GM19240 (cell line): Measurements from ENCODE around the gene RING1.

Experiments used
- DNase-seq: peaks from one replicate; pipeline ENCODE4 v3.0.0; 2011; ENCODE audit warnings: low spot score; ENCODE audit not compliant: insufficient read length

Gene RING1

GRCh38 chr6:33208091-33208967 is at the start of gene RING1:
Gene RING1, plus strand, starts transcription at chr6:33208500. Its CDS starts 323 bp downstream, at chr6:33208823.
- DNase-seq = peak; percentile 79

GRCh38 chr6:33160096-33160495 is 48.2 kb upstream of the RING1 start:
- DNase-seq = no peak

- DNase-seq = no peak
These were observed 47.5 kb upstream of the RING1 start for GRCh38 chr6:33160728-33161344.

GRCh38 chr6:33161354-33162331 is 46.7 kb upstream of the RING1 start:
- peak; percentile 86 for DNase-seq

DNA sequence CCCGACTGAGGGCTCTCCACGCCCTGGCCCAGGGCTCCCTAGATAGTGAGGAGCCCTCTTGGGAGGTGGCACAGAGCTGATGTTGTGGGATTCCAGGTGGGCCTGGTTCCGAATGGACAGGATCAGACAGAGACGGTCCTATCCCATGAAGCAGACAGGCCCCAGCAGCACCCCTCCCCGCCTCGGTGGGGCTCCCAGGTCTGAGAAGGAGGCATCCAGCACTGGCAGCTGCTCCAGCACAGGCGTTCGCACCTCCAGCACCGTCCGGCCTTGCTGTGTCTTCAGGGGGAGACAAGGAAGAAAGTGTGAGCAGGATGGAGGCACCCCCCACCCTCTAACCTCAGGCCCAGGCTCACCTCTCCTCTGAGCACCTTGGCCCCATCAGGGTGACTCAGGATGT is 44.8 kb upstream of the RING1 start:
- no peak for DNase-seq

- no peak for DNase-seq
These were observed 44.1 kb upstream of the RING1 start for GRCh38 chr6:33164176-33164575.

- DNase-seq = no peak
These were observed 43.5 kb upstream of the RING1 start for GRCh38 chr6:33164665-33165373.

GRCh38 chr6:33165581-33166258 is 42.6 kb upstream of the RING1 start:
- DNase-seq = no peak

DNA sequence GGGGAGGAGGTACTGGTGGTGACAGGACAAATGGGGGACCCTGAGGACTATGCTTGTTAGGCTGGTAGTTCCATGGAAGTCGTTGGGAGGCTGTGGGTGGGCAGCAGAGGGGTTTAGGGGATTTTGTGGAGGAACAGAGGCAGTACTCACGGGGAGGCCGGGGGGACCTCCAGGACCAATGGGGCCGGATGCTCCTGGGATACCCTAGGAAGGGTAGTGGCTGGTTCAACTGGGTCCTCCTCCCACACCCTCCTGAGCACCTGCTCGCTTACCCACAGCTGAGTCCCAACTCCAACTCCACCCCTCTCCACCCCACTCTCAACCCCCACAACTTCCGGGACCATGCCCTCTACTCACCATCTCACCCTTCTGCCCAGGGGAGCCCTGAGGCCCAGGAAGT is 41.9 kb upstream of the RING1 start:
- DNase-seq = no peak

DNA sequence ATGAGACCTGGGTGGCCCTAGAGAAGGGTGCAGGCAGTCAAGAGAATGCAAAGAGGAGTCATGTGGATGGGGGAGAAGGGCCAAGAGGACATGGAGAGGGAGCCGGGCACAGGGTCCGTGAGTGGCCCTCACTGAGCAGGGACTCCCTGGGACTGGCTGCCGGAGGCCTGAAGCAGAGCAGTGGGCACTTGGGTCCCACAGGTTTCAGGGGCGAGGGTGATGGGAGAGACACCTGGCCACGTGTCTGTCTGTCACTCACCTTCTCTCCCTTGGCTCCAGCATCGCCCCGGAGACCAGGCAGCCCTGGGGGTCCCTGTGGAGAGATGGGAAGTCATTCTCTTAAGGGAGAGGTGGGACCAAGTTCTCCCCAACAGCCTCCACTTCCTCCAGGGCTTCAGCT is 41.5 kb upstream of the RING1 start:
- no peak for DNase-seq

- DNase-seq = no peak
These were observed 40.7 kb upstream of the RING1 start for GRCh38 chr6:33167374-33168283.

DNA sequence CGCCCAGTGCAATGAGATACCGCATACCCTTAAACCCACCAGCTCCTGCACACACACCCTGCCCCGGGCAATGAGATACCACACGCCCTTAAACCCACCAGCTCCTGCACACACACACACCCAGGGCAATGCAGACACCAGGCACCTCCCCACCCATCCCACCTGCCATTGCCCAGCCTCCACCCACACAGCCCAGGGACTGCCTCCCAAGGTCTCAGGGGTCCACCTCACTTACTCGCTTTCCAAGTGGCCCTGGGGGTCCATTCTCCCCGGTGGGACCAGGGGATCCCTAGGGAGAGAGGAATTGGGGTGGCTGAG is 40.1 kb upstream of the RING1 start:
- DNase-seq = no peak

DNA sequence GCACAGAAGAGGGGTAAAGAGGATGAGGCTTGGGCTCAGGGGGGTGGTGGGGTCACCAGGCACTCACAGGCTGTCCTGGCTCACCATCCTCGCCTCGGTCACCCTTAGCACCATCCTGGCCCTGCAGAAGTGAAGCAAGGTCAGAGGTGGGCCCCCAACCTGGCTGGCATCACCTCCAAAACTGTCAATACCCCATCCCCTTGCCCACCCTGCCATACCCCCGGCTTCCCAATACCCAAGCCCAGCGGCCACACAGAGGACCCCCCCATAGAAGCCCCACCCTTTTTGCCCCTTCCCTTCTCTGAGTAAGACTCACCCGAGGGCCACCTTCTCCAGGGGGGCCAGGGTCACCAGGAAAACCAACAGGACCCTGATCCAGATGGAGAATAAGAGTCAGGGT is 39.7 kb upstream of the RING1 start:
- DNase-seq = no peak

DNA sequence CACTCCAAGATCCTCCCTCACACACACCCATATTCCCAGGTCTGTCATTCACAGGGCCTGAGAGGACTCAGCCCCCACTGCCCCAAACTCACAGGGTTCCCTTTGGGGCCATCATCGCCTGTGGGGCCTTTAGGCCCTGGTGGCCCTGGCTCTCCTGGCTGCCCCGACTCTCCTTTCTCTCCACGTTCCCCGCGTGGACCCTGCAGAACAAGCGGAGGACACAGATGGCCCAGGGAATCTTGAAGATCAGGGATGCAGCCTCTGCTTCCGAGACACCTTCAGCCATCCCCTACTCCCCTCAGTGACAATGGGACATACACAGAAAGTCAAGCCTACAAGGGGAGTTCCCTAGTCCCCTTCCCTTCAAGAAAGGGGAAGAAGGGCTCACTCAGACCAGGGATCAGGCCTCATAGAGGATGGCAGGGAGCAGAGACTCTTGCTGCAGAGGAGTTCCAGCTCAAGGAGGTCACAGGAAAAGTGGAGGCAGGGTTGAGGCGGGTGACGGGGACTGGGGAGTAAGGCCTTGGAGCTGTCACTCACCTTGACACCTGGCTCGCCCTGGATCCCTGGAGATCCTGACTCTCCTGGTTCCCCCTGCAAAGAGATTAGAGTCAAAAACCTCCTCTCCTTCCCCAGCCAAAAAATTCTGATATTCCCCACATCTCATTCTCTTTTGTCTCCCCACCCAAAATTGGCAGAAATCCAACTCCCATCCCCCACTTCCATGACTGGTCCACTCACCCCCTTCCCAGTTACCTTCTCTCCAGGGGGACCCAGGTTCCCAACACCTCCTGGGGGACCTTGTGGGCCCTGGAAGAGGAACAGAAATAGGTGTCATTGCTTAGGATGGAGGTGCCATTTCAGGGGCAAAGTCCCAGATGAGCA is 38.8 kb upstream of the RING1 start:
- DNase-seq = no peak

DNA sequence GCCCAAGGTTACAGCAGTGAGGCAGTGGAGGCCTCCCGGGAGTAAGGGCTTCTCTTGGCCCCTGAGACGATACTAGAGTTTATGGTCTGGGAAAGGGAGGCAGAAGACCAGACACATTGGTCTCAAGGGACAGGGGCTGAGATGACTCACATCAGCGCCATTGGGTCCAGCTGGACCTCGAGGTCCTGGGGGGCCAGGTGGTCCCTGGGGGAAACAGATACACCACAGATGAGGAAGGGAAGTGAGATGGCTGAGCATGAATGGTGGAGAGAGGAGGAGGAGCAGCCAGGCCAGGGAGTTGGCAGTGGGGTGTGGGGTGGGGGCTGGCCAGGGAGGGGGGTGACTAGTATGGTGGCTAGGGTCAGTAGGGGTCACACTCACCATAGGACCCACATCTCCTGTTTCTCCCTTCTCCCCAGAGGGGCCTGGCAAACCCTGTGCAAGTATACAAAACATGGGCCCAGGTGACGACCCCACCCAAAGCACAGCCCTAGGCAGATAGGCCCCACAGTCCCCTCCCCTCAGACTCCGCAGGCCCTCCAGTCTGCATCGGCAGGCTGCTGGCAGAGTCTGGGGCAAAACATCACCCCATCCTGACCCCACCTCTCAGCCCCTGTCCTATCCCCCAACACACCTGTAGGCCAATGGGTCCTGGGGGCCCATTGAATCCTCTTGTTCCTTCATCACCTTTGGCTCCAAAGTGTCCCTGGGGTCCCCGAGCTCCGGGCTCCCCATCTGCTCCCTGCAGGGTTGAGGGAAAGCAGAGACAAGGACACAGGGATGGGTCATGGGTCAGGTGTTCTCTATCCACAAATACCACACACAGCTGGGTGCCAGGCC is 37.9 kb upstream of the RING1 start:
- DNase-seq = no peak

DNA sequence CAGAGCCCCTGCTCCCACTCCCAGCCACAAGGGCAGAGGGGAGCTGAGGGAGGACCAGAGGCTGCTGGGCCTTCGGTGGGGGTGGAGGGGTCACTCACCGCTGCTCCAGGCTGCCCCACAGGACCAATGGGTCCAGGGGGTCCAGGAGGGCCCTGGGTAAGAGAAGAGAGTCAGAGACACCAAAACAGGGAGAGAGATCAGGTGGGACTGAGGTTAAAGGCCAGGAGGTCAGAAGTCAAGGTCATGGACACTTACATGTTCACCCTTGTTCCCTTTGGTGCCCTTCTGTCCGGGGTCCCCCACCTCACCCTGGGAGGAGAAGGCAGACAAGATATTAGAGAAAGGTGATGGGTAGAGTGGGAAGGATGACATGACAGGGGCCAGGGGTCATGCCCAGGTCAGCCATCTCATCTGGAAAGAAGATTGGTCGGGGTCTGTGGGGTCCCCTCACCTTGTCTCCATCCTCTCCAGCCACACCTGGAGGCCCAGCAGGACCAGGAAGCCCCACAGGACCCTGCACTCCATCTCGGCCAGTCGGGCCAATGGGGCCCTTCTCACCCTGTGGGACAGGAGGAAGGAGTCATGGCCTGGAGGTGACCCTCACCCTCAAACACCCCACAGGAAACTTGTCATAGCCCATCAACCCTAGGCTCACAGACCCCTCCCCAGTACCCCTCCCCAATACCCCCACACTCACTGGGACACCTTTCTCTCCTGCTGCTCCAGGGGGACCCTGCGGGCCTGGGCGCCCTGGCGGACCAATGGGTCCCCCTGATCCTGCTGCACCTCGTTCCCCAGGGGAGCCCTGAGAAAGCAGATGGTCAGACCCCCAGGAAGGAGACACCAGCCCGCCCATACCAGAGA is 37.1 kb upstream of the RING1 start:
- DNase-seq = no peak
